Stimulated activated CD8-positive, alpha-beta memory T cell treated with anti-CD3 and anti-CD28 coated beads, Interleukin-7, amount 100 ng/mL, for 4 hours (primary cell): Measurements from ENCODE around the gene RASA3.
"Not testable (repeated sequence)": the region's sequence is repeated elsewhere in the genome, so short reads cannot be mapped to it uniquely, and the experiment has no call there.

Source experiments
- DNase-seq, 2 donors: peaks; one replicate each; pipeline ENCODE4 v3.0.0-alpha.2; 2020; ENCODE audit warnings: low read depth in 2 of 2

The RASA3 gene

DNA sequence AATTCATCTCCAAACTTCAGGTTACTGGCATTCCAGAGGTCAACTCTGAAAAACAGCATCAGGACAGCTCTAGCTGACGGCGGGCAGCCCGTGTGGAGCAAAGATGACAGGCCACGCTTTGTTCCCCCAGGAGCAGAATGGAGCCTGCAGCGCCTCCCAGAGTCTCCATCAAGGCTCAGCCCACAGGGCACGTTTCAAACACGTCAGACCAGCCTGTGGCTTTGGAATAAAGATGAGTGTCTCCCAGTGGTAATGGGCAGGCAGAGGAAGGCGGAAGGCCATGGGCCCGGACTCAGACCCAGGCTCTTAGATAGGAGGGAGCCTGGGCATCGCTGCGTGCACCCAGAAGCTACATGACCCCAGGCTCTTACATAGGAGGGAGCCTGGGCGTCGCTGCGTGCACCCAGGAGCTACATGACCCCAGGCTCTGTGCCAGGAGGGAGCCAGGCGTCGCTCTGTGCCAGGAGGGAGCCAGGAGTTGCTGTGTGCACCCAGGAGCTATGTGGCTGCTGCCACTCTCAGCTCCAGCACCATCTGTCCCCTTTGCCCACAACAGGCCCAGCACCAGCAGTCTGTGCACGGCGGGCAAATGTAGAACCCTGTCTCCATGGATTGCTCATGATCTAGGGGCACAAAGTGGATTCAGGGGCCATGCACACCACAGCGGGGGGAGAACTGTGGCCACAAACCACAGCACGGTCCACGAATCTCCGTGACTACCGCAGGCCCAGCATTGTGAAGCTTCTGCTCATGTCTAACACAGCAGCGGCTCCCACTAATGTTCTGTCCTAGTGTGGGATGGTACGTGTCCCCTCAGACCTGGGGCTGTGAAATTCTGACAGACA is 110.7 kb downstream of the RASA3 start:
- no peak for DNase-seq

- no peak for DNase-seq
Observed at GRCh38 chr13:114020750-114021463, 111.5 kb downstream of the RASA3 start.

DNA sequence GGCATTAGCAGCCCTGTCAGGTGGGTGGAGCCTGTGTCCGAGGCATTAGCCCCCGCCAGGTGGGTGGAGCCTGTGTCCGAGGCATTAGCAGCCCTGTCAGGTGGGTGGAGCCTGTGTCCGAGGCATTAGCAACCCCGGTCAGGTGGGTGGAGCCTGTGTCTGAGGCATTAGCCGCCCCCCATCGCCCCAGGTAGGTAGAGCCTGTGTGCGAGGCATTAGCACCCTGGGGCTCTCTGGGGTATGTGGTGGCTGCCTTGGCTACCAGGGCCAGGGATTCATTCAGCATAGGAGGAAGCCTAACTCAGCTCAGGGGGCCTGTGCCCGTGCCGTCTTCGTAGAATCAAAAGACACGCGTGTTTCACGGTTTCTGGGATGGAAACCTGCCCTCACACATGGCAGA is 112.3 kb downstream of the RASA3 start:
- DNase-seq: not testable (repeated sequence)

GRCh38 chr13:114019367-114019766 is 113.1 kb downstream of the RASA3 start:
- no peak for DNase-seq

DNA sequence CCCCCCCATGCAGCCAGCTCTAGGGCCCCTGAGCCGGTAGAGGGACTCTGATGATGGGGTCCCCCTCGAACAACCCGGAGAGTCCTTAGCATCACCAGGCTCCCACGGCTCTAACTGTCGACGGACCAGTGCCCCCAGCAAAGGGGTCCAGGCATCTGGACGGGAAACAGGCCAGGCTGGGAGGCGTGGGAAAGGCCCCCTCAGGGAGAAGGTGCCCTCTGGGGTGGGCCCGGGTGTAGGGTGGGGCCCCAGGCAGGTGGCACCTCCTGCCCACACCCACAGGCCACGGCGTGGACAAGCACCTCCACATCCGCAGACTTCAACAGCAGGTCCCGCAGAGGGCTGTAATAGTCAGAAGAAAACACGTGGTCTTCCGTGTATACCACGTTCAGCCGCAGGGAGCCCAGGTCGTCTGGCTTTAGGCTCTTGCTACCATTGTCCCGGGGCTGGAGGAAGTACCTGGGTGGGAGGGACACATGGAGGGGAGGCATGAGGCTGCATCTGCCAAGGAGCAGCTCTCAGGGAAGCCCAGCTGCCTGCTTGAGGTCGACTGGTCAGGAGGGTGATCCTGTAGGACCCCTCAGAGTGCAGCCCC is 113.9 kb downstream of the RASA3 start:
- DNase-seq: no peak

DNA sequence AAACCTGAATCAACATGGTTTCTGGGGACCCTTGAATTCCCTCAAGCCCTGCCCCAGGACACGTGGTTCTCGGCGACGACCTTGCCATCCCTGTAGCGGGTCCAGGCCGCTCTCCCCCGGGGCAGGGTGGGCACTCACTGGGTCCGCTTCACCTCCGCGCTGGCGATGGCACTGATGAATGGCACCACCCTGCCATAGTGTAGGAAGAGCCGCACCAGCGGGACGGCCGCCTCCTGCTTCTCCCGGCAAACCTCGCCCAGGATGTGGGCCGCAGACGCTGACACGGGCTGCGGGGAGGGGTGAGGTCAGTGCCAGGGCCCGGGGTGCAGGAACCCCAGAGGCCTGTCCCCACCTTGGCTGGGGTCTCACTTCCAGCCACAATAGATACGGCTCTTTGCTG is 114.5 kb downstream of the RASA3 start:
- DNase-seq: no peak

DNA sequence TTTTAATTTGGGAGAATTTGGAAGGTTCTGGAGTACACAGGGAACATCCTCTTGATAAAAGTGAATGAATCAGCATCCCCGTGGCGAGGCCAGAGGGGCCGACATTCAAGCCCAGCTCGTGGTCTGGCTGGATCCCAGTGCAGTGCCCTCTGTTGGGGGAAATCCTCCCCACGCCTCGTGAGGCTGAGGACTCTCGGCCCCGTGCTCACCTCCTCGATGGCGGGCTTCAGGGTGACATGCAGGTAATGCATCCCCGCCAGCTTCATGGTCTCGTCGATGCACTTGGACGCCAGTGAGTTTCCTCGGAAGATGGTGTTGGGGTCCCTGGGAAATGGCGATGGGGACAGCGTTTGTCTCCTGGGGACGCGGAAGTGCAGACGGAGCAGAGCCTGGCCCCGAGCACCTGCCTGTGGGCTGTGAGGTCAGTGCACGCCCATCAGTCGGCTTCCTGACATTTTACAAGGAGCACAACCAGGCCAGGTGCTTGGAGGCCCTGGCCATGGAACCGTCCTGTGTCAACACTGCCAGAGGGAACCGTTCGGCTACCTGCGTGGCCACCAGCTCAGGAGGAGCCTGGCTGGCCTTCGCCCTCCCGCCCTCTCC is 115.3 kb downstream of the RASA3 start:
- DNase-seq: no peak

DNA sequence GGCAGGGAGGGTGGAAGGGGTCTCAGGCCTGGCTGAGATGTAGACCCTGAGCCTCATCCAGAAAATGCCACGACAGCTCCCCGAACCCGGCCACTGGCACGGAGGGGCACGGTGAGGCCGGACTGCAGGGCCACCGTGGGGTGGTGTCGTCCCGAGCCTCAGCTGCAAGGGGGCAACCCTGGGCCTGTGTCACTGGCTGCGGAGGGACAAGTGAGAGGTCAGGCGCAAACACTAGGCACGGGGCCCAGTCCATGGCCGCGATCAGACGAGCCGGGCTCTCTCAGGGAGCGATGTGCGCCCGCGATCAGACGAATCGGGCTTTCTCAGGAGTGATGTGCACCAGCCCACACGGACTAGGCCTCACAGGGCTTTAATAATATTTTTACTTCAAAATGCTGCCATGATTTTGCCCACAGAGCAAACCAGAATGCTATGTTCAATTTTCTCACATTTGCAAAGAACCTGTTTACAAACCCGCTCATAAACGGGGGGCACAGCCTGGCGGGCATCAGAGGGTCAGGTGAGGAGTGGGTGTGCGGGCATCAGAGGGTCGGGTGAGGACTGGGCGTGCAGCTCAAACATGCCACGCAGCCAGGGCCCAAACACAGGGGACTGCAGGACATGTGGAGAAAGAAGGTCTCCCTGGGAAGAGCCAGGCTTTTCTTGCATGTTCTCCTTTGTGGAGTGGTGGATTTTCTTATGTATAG is 115.9 kb downstream of the RASA3 start:
- no peak for DNase-seq

GRCh38 chr13:114015969-114016295 is 116.5 kb downstream of the RASA3 start:
- no peak for DNase-seq

DNA sequence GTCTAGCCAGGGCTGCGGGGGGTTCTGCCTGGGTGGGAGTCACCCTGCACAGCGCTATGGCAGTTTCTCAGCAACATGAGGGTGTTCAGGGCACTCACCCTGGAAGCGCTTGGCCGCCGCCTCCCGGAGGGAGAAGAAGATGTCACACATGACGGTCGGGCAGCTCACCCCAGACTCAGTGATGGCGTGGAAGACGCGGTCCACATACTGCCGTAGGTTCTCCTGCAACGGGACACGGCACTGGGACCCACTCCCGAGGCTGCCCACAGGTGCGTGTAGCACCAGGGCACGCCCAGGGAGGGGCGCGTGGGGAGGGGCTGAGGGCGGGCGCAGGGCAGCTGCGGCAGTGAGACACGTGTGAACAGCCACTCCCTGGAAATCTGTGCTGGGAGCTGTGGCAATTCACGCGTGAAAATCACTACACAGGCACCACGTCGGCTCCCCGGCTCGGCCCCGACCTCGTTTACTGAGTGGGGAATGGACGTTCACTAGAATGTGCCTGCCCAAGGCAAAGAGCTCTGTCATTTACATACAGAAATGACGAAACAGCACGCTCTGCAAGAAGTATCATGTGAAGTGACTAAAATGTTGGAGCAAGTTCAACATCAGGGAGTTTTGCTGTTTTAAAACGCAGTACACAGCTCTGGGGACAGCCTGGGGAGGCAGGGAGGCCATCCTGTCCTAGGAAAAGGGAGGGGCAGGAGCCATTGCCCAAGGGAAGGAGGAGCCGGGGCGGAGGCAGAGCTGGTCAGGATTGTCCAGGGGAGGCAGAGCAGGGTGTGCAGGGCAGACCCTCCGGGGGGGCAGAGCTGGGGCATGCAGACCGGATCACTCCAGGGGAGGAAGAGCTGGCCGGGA is 117.1 kb downstream of the RASA3 start:
- DNase-seq: no peak

- DNase-seq: no peak
Observed at GRCh38 chr13:114013952-114014629, 118.3 kb downstream of the RASA3 start.

GRCh38 chr13:114013336-114013735 is 119.1 kb downstream of the RASA3 start:
- DNase-seq: no peak

DNA sequence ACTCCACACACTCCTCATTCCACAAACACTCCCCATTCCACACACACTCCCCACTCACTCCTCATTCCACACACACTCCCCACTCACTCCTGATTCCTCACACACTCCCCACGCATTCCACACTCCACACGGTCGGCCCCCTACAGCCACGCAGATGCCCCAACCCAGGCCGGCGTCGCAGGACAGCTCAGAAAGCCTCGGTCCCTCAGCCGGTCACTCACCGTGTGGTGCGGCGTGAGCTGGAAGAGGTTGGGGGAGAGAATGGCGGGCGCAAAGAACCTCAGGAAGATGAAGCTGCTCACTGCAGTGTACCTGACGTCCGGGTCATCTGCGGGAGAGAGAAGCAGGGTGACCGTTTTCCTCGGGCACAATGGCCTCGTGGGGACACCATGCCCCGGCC is 119.5 kb downstream of the RASA3 start:
- no peak for DNase-seq

GRCh38 chr13:114012141-114012540 is 120.3 kb downstream of the RASA3 start:
- no peak for DNase-seq

GRCh38 chr13:114011226-114011625 is 121.2 kb downstream of the RASA3 start:
- no peak for DNase-seq

DNA sequence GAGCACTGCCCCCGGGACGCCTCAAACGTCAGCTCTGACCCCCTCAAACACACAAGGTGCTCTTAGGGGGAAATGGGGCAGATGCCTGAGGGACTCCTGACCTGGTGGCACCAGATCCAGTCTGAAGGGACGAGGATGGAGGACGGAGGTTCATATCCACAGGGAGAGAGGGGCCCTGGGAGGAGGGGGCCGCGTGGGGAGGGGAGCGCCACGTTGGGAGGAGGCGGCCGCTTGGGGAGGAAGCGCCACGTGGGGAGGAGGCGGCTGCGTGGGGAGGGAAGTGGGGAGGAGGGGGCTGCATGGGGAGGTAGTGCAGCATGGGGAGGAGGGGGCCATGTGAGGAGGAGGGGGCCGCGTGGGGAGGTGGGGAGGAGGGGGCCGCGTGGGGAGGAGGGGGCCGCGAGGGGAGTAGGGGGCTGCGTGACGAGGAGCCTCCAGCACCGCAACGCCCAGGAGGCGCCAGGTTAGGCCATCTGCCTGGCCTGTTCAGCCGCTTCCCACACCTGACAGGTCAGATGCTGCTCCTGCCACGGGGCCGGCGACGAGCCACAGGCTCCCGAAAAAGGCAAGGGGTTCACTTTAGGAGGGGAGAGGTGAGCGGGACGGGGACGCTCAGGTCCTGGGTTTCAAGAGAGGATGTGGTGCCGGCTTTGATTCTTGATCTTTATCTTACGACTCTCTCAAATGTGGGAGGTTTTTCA is 121.9 kb downstream of the RASA3 start:
- no peak for DNase-seq

DNA sequence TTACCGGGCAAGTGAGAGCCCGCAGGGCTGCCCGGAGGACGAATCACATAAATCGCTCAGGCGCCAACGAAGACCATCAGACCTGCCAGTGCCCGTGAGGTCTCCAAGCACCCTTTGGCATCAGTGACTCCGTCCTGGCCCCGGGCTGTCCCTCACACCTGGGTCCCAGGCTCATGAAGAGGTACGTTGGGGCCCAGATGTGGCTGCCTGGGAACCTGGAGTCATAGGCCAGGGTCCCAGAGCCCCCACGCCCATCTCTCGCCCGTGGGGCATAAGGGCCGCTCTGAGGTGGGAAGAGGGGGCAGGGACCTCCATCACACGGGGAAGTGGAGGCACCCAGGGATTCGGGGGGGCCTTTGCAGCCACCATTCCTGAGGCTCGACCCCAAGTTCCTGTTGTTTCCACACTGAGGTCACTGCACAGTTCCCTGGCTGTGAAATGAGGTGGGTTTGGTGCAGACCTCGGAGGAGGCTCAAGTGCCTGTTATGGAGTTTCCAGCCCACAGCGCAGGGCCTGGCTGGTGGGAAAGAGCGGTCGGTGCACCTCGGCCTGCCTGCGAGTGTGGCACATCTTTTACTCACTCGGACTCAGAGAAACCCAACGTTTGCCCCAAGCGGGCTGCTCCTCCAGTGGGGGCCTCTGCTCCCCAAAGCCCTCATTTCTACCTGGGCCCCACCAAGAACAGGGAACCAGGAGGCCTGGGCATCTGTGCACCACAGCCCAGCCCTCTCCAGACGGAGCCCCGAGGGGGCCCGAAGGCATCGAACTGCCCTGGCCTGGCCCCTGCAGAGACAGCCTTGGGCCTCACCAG is 122.6 kb downstream of the RASA3 start:
- no peak for DNase-seq

- DNase-seq: no peak
Observed at GRCh38 chr13:114008964-114009589, 123.3 kb downstream of the RASA3 start.
